GM19023 (cell line): ENCODE measurements around the gene DARS2.
"Not testable (repeated sequence)": the region's sequence is repeated elsewhere in the genome, so short reads cannot be mapped to it uniquely, and the experiment has no call there.

Experiments
- ATAC-seq: cut with Tn5 transposase; IDR thresholded peaks from one replicate; pipeline ENCODE4 v1.9.1; 2021; ENCODE audit warnings: mild to moderate bottlenecking, moderate library complexity; ENCODE audit not compliant: unreplicated experiment

DARS2 gene

GRCh38 chr1:173860065-173860464, 35.6 kb downstream of the DARS2 start:
- ATAC-seq, result no peak

- no peak for ATAC-seq
These were observed 37.3 kb downstream of the DARS2 start for GRCh38 chr1:173861731-173862145.

DNA sequence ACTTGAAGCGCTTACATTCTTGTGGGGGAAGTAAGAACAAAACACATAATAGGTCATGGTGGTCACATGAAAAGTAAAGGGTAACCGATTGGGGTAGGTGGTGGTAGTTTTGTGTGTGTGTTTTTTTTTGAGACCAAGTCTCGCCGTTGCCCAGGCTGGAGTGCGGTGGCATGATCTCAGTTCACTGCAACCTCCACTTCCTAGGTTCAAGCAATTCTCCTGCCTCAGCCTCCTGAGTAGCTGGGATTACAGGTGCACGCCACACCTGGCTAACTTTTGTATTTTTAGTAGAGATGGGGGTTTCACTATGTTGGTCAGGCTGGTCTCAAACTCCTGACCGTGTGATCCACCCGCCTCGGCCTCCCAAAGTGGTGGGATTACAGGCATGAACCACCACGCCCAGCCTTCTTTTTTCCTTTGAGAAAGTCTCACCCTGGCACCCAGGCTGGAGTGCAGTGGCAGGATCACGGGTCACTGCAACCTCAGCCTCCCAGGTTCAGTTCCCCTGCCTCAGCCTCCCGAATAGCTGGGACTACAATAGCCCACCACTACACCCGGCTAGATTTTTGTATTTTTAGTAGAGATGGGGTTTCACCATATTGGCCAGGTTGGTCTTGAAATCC, 37.8 kb downstream of the DARS2 start:
- not testable (repeated sequence) for ATAC-seq

GRCh38 chr1:173862769-173863223, 38.3 kb downstream of the DARS2 start:
- no peak for ATAC-seq

GRCh38 chr1:173863224-173864161, 39.0 kb downstream of the DARS2 start:
- no peak for ATAC-seq

DNA sequence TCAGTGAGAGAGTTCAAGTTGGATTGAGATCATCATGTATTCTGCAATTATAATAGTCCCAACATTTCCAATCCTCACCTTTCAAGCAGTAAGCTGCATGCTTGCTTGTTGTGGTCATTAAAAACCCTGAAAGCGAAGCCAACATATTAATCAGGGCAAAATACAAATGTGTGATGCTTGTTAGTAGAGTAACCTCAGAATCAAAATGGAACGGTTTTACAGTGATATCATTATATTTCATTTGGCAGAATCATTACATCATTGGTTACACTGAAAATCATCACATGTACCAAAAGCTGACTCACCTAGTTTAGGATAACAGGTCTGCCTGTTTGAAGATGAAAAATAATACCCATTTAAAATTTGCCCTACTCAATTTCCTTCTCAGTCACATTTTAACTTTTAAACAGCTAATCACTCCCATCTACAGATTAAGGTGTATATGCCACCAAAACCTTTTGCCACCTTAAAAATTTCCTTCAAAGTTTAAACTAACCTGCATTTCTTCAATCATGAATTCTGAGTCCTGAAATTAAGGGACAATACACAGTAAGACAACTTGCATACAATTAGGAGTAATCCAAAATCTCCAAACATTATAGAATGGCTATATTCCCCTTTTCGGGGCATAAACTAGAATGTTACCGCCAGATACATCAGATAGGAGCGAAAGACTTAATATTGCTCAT, 39.9 kb downstream of the DARS2 start:
- no peak for ATAC-seq

GRCh38 chr1:173865468-173866164, 41.1 kb downstream of the DARS2 start:
- no peak for ATAC-seq

- ATAC-seq, result no peak
These were observed 42.1 kb downstream of the DARS2 start for GRCh38 chr1:173866413-173867115.

GRCh38 chr1:173867141-173867752, 42.8 kb downstream of the DARS2 start:
- no peak for ATAC-seq

GRCh38 chr1:173867753-173868265, 43.3 kb downstream of the DARS2 start, which contains the start of gene GAS5:
GAS5 (minus strand) TSS chr1:173867989.
- peak; percentile 67 for ATAC-seq

GRCh38 chr1:173868266-173869020, 44.0 kb downstream of the DARS2 start, which contains the start of gene ZBTB37:
ZBTB37 (plus strand) TSS chr1:173868380; CDS start chr1:173870226, 1,846 bp downstream.
- ATAC-seq, result peak; percentile 66

DNA sequence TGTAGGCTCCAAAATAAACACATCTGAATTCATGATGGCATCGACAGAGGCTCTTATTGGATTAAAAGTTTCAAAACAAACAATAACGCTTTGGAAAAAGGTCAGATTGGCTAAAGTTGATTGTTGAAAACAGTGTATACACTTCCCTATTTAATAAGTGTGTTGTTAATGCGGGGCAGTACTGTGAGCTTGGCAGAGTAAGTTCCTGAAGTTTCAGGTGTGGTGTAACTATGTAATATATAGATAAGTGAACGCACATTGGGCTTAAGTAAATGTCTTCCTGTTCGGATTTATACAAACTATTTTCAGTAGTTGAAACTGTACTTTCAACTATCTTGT, 44.5 kb downstream of the DARS2 start:
- no peak for ATAC-seq

DNA sequence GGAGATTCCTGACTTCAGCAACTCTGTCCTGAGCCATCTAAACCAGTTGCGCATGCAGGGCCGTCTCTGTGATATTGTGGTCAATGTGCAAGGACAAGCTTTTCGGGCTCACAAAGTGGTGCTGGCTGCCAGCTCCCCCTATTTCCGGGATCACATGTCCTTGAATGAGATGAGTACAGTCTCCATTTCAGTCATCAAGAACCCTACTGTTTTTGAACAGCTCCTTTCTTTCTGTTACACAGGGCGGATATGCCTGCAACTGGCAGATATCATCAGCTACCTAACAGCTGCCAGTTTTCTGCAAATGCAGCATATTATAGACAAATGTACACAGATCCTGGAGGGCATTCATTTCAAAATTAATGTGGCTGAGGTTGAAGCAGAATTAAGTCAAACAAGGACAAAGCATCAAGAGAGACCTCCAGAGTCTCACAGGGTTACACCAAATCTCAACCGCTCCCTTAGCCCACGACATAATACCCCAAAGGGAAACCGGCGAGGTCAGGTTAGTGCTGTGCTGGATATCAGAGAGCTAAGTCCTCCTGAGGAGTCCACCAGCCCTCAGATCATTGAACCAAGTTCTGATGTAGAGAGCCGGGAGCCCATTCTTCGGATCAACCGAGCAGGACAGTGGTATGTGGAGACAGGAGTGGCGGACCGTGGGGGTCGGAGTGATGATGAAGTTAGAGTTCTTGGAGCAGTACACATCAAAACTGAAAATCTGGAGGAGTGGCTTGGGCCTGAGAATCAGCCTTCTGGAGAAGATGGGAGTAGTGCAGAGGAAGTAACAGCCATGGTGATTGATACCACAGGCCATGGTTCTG, 46.0 kb downstream of the DARS2 start:
- no peak for ATAC-seq

- no peak for ATAC-seq
These were observed 46.6 kb downstream of the DARS2 start for GRCh38 chr1:173871091-173871490.

GRCh38 chr1:173871500-173871899, 47.0 kb downstream of the DARS2 start:
- ATAC-seq, result no peak

DNA sequence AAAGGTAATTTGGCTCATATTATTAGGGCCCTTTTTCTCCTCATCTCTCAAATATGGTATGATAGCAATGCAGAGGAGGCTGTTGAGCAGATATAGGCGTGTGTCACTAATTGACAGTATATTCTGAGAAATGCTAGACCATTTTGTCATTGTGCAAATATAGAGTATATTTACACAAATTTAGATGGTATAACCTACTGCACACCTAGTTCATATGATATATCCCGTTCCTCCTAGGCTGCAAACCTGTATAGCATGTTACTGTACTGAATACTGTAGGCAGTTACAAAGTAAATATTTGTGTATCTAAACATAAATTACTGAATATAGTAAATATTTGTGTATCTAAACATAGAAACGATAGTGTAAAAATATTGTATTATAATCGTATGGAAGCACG, 52.3 kb downstream of the DARS2 start:
- ATAC-seq, result no peak

GRCh38 chr1:173878251-173878650, 53.8 kb downstream of the DARS2 start:
- no peak for ATAC-seq

DNA sequence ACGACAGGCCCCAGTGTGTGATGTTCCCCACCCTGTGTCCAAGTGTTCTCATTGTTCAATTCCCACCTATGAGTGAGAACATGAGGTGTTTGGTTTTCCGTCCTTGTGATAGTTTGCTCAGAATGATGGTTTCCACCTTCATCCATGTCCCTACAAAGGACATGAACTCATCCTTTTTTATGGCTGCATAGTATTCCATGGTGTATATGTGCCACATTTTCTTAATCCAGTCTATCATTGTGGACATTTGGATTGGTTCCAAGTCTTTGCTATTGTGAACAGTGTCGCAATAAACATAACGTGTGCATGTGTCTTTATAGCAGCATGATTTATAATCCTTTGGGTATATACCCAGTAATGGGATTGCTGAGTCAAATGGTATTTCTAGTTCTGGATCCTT, 56.6 kb downstream of the DARS2 start:
- ATAC-seq, result not testable (repeated sequence)
